Measurements from ENCODE around the gene DPP10. TPM values are rescaled to one million over a fixed set of nuclear protein-coding genes. Genes with fewer than 3 reads are reported as not detected.

DPP10 gene
- total RNA-seq, 1 experiment from 2014 or later, result not detected

DNA sequence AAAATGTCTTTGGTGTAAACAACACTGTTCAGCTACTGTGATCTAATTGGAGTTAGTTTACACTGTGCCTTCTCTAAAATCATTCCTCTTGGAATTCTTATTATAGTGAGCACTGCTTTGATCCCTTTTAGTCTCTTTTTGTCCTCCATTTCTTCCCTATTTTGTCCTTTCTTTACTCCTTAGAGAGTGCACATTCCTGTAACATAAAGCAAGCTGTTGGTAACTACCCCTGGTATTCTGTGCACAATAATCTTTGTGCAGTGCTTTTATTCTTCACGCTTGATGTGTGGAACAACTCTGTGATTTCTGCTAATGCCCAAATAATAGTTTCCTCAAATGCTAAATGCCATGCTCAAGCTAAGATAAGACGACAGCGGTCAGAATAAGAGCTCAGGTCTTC lies 401.5 kb downstream of the DPP10 start:
- intact Hi-C loops (cut with micrococcal nuclease; ENCODE audit: unreplicated experiment) (no loop called here), in situ Hi-C loops (cut with HindIII; ENCODE audit: low pct_unique_long_range_greater_than_20kb, low sequenced_read_pairs) (no loop called here)
- Histone ChIP-seq H3K9me3 (ENCODE audit: control insufficient read depth, insufficient read depth, low read depth, low read length) (no peaks in the 10 kb centered on the region), H3K27ac (ENCODE audit: low read length) (no peak overlapping the region), H3K27me3 (ENCODE audit: control insufficient read depth, insufficient read depth, low read length) (no peaks in the 10 kb centered on the region), H3K4me1 (ENCODE audit: control insufficient read depth, insufficient read depth, low read length) (no peaks in the 10 kb centered on the region), H3K4me3 (ENCODE audit: low read depth in 2 of 2, low read length in 2 of 2) (no peak overlapping the region), H3K36me3 (ENCODE audit: control insufficient read depth, insufficient read depth, low read length) (no peaks in the 10 kb centered on the region)
- no peak for ATAC-seq
- CTCF ChIA-PET, result no interaction called here
- no peak for DNase-seq (ENCODE audit: low read depth, low spot score)
- no TSS peak for BruUV-seq (replicated peaks)
- POLR2A ChIA-PET, result no interaction called here
- TF ChIP-seq SIN3A (IDR thresholded peaks at IDR 0.05; ENCODE audit: borderline replicate concordance, insufficient read depth, low read depth, low read length) (no peak), TCF7L2 (IDR thresholded peaks at IDR 0.05; ENCODE audit: low read depth, low read length) (no peak), POLR2AphosphoS5 (IDR thresholded peaks at IDR 0.05; ENCODE audit: low read depth, low read length) (no peak)
- TF ChIP-seq, protein P1, sequence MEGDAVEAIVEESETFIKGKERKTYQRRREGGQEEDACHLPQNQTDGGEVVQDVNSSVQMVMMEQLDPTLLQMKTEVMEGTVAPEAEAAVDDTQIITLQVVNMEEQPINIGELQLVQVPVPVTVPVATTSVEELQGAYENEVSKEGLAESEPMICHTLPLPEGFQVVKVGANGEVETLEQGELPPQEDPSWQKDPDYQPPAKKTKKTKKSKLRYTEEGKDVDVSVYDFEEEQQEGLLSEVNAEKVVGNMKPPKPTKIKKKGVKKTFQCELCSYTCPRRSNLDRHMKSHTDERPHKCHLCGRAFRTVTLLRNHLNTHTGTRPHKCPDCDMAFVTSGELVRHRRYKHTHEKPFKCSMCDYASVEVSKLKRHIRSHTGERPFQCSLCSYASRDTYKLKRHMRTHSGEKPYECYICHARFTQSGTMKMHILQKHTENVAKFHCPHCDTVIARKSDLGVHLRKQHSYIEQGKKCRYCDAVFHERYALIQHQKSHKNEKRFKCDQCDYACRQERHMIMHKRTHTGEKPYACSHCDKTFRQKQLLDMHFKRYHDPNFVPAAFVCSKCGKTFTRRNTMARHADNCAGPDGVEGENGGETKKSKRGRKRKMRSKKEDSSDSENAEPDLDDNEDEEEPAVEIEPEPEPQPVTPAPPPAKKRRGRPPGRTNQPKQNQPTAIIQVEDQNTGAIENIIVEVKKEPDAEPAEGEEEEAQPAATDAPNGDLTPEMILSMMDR (IDR thresholded peaks at IDR 0.05), result no peak
- TF ChIP-seq, protein P2, sequence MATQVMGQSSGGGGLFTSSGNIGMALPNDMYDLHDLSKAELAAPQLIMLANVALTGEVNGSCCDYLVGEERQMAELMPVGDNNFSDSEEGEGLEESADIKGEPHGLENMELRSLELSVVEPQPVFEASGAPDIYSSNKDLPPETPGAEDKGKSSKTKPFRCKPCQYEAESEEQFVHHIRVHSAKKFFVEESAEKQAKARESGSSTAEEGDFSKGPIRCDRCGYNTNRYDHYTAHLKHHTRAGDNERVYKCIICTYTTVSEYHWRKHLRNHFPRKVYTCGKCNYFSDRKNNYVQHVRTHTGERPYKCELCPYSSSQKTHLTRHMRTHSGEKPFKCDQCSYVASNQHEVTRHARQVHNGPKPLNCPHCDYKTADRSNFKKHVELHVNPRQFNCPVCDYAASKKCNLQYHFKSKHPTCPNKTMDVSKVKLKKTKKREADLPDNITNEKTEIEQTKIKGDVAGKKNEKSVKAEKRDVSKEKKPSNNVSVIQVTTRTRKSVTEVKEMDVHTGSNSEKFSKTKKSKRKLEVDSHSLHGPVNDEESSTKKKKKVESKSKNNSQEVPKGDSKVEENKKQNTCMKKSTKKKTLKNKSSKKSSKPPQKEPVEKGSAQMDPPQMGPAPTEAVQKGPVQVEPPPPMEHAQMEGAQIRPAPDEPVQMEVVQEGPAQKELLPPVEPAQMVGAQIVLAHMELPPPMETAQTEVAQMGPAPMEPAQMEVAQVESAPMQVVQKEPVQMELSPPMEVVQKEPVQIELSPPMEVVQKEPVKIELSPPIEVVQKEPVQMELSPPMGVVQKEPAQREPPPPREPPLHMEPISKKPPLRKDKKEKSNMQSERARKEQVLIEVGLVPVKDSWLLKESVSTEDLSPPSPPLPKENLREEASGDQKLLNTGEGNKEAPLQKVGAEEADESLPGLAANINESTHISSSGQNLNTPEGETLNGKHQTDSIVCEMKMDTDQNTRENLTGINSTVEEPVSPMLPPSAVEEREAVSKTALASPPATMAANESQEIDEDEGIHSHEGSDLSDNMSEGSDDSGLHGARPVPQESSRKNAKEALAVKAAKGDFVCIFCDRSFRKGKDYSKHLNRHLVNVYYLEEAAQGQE (IDR thresholded peaks at IDR 0.05; ENCODE audit: insufficient read depth in 1 of 2, low read depth in 2 of 2, low read length in 1 of 2), result no peak

DNA sequence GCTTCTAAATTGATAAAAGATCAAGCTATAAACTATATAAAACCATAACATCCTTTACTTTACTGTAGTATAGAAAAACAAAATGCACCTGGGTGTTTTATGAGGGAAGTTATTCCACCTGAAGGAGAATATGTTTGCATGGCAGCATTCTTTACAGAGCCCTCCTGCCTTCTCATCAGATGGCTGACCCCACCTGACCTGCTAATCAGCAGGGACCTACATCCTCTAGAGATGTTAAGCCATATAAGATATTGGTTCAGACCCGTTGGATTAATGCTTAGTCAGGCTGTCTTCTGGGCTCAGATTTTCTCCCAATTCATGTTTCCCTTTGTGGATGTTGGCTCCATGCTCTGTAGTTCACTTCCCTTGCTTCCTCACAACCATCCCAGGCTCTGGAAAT lies 414.8 kb downstream of the DPP10 start:
- Histone ChIP-seq H3K27me3 (ENCODE audit: control insufficient read depth, insufficient read depth, low read length) (no peaks in the 10 kb centered on the region), H3K9me3 (ENCODE audit: control insufficient read depth, insufficient read depth, low read depth, low read length) (no peaks in the 10 kb centered on the region), H3K4me3 (ENCODE audit: low read depth in 2 of 2, low read length in 2 of 2) (no peak overlapping the region), H3K36me3 (ENCODE audit: control insufficient read depth, insufficient read depth, low read length) (no peaks in the 10 kb centered on the region), H3K27ac (ENCODE audit: low read length) (no peak overlapping the region), H3K4me1 (ENCODE audit: control insufficient read depth, insufficient read depth, low read length) (no peaks in the 10 kb centered on the region)
- TF ChIP-seq, protein P2 (IDR thresholded peaks at IDR 0.05; ENCODE audit: insufficient read depth in 1 of 2, low read depth in 2 of 2, low read length in 1 of 2), result no peak
- TF ChIP-seq TCF7L2 (IDR thresholded peaks at IDR 0.05; ENCODE audit: low read depth, low read length) (no peak), SIN3A (IDR thresholded peaks at IDR 0.05; ENCODE audit: borderline replicate concordance, insufficient read depth, low read depth, low read length) (no peak), POLR2AphosphoS5 (IDR thresholded peaks at IDR 0.05; ENCODE audit: low read depth, low read length) (no peak)
- TF ChIP-seq, protein P1 (IDR thresholded peaks at IDR 0.05), result no peak
- CTCF ChIA-PET, result no interaction called here
- no peak for ATAC-seq
- no TSS peak for BruUV-seq (replicated peaks)
- intact Hi-C loops (cut with micrococcal nuclease; ENCODE audit: unreplicated experiment), result no loop called here
- in situ Hi-C loops (cut with HindIII; ENCODE audit: low pct_unique_long_range_greater_than_20kb, low sequenced_read_pairs), result no loop called here
- POLR2A ChIA-PET, result no interaction called here
- DNase-seq (ENCODE audit: low read depth, low spot score), result no peak
